ENCODE data around the gene ARID1B. TPM values are rescaled to one million over a fixed set of nuclear protein-coding genes. Genes with fewer than 3 reads are reported as not detected.

The ARID1B gene
- total RNA-seq, 1 experiment from 2014 or later = 35.6 TPM

DNA sequence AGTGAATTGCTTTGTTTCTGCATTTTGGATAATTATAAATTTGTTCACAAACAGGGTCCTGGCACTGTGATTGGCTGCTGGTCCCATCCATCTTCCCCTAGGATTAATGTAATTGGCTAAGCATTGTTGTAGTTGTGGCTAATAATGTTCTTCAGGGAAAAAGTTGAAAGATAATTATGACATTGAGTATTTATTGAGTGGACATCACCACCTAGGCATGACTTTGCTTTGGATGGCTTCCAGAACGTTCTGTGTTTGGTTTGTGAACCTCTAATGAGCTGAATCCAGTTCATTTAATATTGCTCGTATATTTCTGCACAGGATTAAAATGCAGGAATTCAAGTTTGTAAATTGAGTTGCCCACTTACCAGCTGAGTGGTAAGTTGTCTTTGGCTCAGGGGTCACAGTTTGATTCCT lies 55.1 kb downstream of the ARID1B start:
- ChIA-PET CTCF (no interaction called here), POLR2A (interaction anchor here (1.1 kb wide), 1 partner anchor 9 kb away, joined by 3 read pairs; no protein-coding TSS in a partner anchor), RAD21 (ENCODE audit: low non-redundant PET in 1 of 2, low total read pairs in 2 of 2, uncharacterized antibody in 2 of 2, unreplicated experiment in 2 of 2) (no interaction called here)
- TF ChIP-seq CEBPB (IDR thresholded peaks at IDR 0.05; ENCODE audit: low read depth) = no peak
- TF ChIP-seq EGR1 (IDR thresholded peaks at IDR 0.05; ENCODE audit: low read depth) = no peak
- no peak for TF ChIP-seq RAD21 (IDR thresholded peaks at IDR 0.05; ENCODE audit: low read depth)
- TF ChIP-seq SRF (IDR thresholded peaks at IDR 0.05; ENCODE audit: low read depth) = no peak
- no peak for TF ChIP-seq ZFX (IDR thresholded peaks at IDR 0.05)
- TF ChIP-seq SP1 (IDR thresholded peaks at IDR 0.05; ENCODE audit: low read depth) = no peak
- no peak for TF ChIP-seq EZH2phosphoT487 (IDR thresholded peaks at IDR 0.05; ENCODE audit: borderline replicate concordance)
- no peak for TF ChIP-seq CBX3 (IDR thresholded peaks at IDR 0.05; ENCODE audit: low read depth)
- no peak for TF ChIP-seq FOSL1 (IDR thresholded peaks at IDR 0.05; ENCODE audit: low read depth)
- no peak for TF ChIP-seq YY1 (IDR thresholded peaks at IDR 0.05; ENCODE audit: extremely low read depth, insufficient replicate concordance, low read depth, low read length)
- TF ChIP-seq REST (IDR thresholded peaks at IDR 0.05; ENCODE audit: low read depth) = no peak
- H3K36me3 ChIP-seq (ENCODE audit: control insufficient read depth in 1 of 2, insufficient read depth in 2 of 2, low read length in 2 of 2) = no peaks in the 10 kb centered on the region
- H3K27me3 ChIP-seq (ENCODE audit: insufficient read depth, low read length) = no peaks in the 10 kb centered on the region
- H3K4me2 ChIP-seq (ENCODE audit: low read length) = no peak overlapping the region
- no peak overlapping the region for H2AFZ ChIP-seq (ENCODE audit: low read depth, low read length, poor library complexity, severe bottlenecking)
- H3K4me1 ChIP-seq (ENCODE audit: control insufficient read depth in 1 of 2, insufficient read depth in 2 of 2, low read length in 2 of 2) = peaks cover 14 to 21% of the 10 kb centered on the region in 2 experiments
- H3K9me2 ChIP-seq (ENCODE audit: insufficient read depth) = no peaks in the 10 kb centered on the region
- H4K20me1 ChIP-seq (ENCODE audit: insufficient read depth) = peaks cover 16% of the 10 kb centered on the region; the same call in 1 of the 2 replicates
- no peak overlapping the region for H3K27ac ChIP-seq (ENCODE audit: low read depth, low read length)
- no peaks in the 10 kb centered on the region for H3K9me3 ChIP-seq (ENCODE audit: control insufficient read depth in 1 of 2, insufficient read depth in 1 of 2, low read depth in 1 of 2, low read length in 2 of 2)
- H3K4me3 ChIP-seq (replicated peaks in 1 of 2; ENCODE audit: low read depth in 1 of 2, low read length in 2 of 2) = no peak overlapping the region
- BruUV-seq (replicated peaks) = no TSS peak
- intact Hi-C loops (cut with micrococcal nuclease) = no loop called here
- H3K9ac ChIP-seq (ENCODE audit: low read length) = no peak overlapping the region
- peaks cover 50% of the 10 kb centered on the region for H3K79me2 ChIP-seq (ENCODE audit: insufficient read depth, low read length)
- DNase-seq (ENCODE audit: low read depth, low spot score) (peak; percentile 16), ATAC-seq (no peak)
